PC-3 (cell line): Measurements from ENCODE around the gene PPP1R12B. TPM values are rescaled to one million over a fixed set of nuclear protein-coding genes. Genes with fewer than 3 reads are reported as not detected.
"Not testable (repeated sequence)": the region's sequence is repeated elsewhere in the genome, so short reads cannot be mapped to it uniquely, and the experiment has no call there.

Experiments
- ATAC-seq: fragments of 200-7000 bp; cut with Tn5 transposase; 2 replicates; pipeline ENCODE4 v1.9.1; 2020; ENCODE audit warnings: mild to moderate bottlenecking, moderate library complexity
- BruUV-seq: library from RNA; stranded (reverse); fragments of 400-500 nt; replicated peaks from 2 replicates; lab custom pipeline; 2021; lab: Mats Ljungman, UMichigan
- CTCF ChIA-PET: fragments of 300-600 bp; sonication (Branson Sonifier 250); formaldehyde crosslinking; loops from one replicate; lab custom pipeline; 2022; ENCODE audit warnings: antibody characterized with exemption; lab: Charles Lee
- POLR2A ChIA-PET: fragments of 300-600 bp; sonication (Branson Sonifier 250); formaldehyde crosslinking; loops from one replicate; lab custom pipeline; 2022; ENCODE audit warnings: antibody characterized with exemption; ENCODE audit not compliant: unreplicated experiment; lab: Charles Lee
- DNase-seq: peaks from one replicate; pipeline ENCODE4 v3.0.0-alpha.2; 2015
- H2AFZ ChIP-seq: fragments of 300-600 bp; sonication (generic); 2 replicates; pipeline ENCODE4 v1.6.0; 2016; ENCODE audit warnings: antibody characterized with exemption, low read length
- H3F3A ChIP-seq: fragments of 300-600 bp; sonication (generic); one replicate; pipeline ENCODE4 v1.6.0; 2017; ENCODE audit warnings: antibody characterized with exemption, low read length, control low read depth, mild to moderate bottlenecking; ENCODE audit not compliant: unreplicated experiment
- H3K27ac ChIP-seq: fragments of 300-600 bp; sonication (generic); 2 replicates; pipeline ENCODE4 v1.5.1; 2016; ENCODE audit warnings: mild to moderate bottlenecking, low read length
- H3K27me3 ChIP-seq: fragments of 300-600 bp; sonication (generic); 2 replicates; pipeline ENCODE4 v1.6.1; 2016; ENCODE audit warnings: low read length, mixed read lengths
- H3K36me3 ChIP-seq: fragments of 300-600 bp; sonication (generic); 2 replicates; pipeline ENCODE4 v1.6.1; 2016; ENCODE audit warnings: low read depth, mixed run types, low read length, mixed read lengths
- H3K4me1 ChIP-seq: fragments of 300-600 bp; sonication (generic); 2 replicates; pipeline ENCODE4 v1.5.1; 2016; ENCODE audit warnings: low read length; ENCODE audit not compliant: insufficient read depth
- H3K4me2 ChIP-seq: fragments of 300-600 bp; sonication (generic); 2 replicates; pipeline ENCODE4 v1.6.0; 2016; ENCODE audit warnings: low read length
- H3K4me3 ChIP-seq: fragments of 300-600 bp; sonication (generic); 2 replicates; pipeline ENCODE4 v1.5.1; 2016; ENCODE audit warnings: mild to moderate bottlenecking, low read length, mixed read lengths
- H3K79me2 ChIP-seq: fragments of 300-600 bp; sonication (generic); 2 replicates; pipeline ENCODE4 v1.6.1; 2017; ENCODE audit warnings: low read length, mixed read lengths
- H3K9ac ChIP-seq: fragments of 300-600 bp; sonication (generic); 2 replicates; pipeline ENCODE4 v1.6.0; 2016; ENCODE audit warnings: mild to moderate bottlenecking, low read length
- H3K9me2 ChIP-seq: fragments of 300-600 bp; sonication (generic); replicated peaks from 2 replicates; pipeline ENCODE4 v1.6.1; 2016; ENCODE audit warnings: mixed run types, low read length, mixed read lengths
- H3K9me3 ChIP-seq: fragments of 300-600 bp; sonication (generic); 2 replicates; pipeline ENCODE4 v1.6.1; 2016; ENCODE audit warnings: low read length, mixed read lengths
- H4K20me1 ChIP-seq: fragments of 300-600 bp; sonication (generic); 2 replicates; pipeline ENCODE4 v1.6.1; 2016; ENCODE audit warnings: low read length, mixed read lengths
- CTCF ChIP-seq: fragments of 300-600 bp; sonication (generic); conservative IDR thresholded peaks from 2 replicates; pipeline ENCODE4 v1.5.1; 2017; ENCODE audit warnings: antibody characterized with exemption, low read depth, mild to moderate bottlenecking, low read length
- EZH2 ChIP-seq: fragments of 300-600 bp; sonication (generic); IDR thresholded peaks from one replicate; pipeline ENCODE4 v1.6.1; 2017; ENCODE audit warnings: antibody characterized with exemption, mild to moderate bottlenecking, low read length; ENCODE audit not compliant: unreplicated experiment
- EZH2phosphoT487 ChIP-seq: fragments of 300-600 bp; sonication (generic); IDR thresholded peaks from 2 replicates; pipeline ENCODE4 v1.6.1; 2018; ENCODE audit warnings: mild to moderate bottlenecking, antibody characterized with exemption, low read length, borderline replicate concordance
- intact Hi-C: fragments of 100-400 bp; cut with micrococcal nuclease; formaldehyde crosslinking; loops from 2 replicates; pipeline ENCODE4 v1.9.0; 2023
- total RNA-seq: library from RNA; depleted of rRNA; stranded (reverse); fragments of >200 nt; gene quantifications from 2 replicates; pipeline ENCODE4 v1.2.3, GENCODE V29; 2014

The PPP1R12B gene
- total RNA-seq, 1 experiment from 2014 or later = 2.0 TPM

- no peaks in the 10 kb centered on the region for H3K9me3 ChIP-seq
- H4K20me1 ChIP-seq = no peaks in the 10 kb centered on the region
- H3K4me3 ChIP-seq = no peak overlapping the region
- no peak overlapping the region for H3K9ac ChIP-seq
- H3K79me2 ChIP-seq = no peaks in the 10 kb centered on the region
- intact Hi-C loops = no loop called here
- H2AFZ ChIP-seq = no peak overlapping the region
- DNase-seq (no peak), ATAC-seq (no peak)
- no peaks in the 10 kb centered on the region for H3K36me3 ChIP-seq
- H3K4me1 ChIP-seq = no peaks in the 10 kb centered on the region
- no peak for TF ChIP-seq EZH2phosphoT487
- no peak for TF ChIP-seq EZH2
- TF ChIP-seq CTCF = no peak
- H3K9me2 ChIP-seq = no peaks in the 10 kb centered on the region
- BruUV-seq = no TSS peak
- H3K4me2 ChIP-seq = no peak overlapping the region
- CTCF ChIA-PET = no interaction called here
- H3K27ac ChIP-seq = no peak overlapping the region
- no peaks in the 10 kb centered on the region for H3K27me3 ChIP-seq
- POLR2A ChIA-PET = no interaction called here
- no peaks in the 10 kb centered on the region for H3F3A ChIP-seq
These were observed 90.8 kb downstream of the PPP1R12B start for GRCh38 chr1:202439308-202439707.

GRCh38 chr1:202448140-202448539 lies 99.6 kb downstream of the PPP1R12B start:
- ATAC-seq, H3K9me2 ChIP-seq, intact Hi-C loops, H3K36me3 ChIP-seq, DNase-seq, H3K27me3 ChIP-seq, H3K9ac ChIP-seq, H2AFZ ChIP-seq, BruUV-seq, H3K4me2 ChIP-seq, H3F3A ChIP-seq, H3K27ac ChIP-seq, H3K4me3 ChIP-seq, H3K4me1 ChIP-seq, H4K20me1 ChIP-seq, POLR2A ChIA-PET, H3K9me3 ChIP-seq, H3K79me2 ChIP-seq: not testable (repeated sequence)
- CTCF ChIA-PET = interaction anchor here (0.6 kb wide), 1 partner anchor 53 kb away, joined by 4 read pairs; no protein-coding TSS in a partner anchor

- intact Hi-C loops, CTCF ChIA-PET: not testable (repeated sequence)
These were observed 103.1 kb downstream of the PPP1R12B start for GRCh38 chr1:202451641-202452040.

GRCh38 chr1:202452508-202452907 lies 104.0 kb downstream of the PPP1R12B start:
- no peaks in the 10 kb centered on the region for H3K9me2 ChIP-seq
- H3K36me3 ChIP-seq = no peaks in the 10 kb centered on the region
- intact Hi-C loops = no loop called here
- no TSS peak for BruUV-seq
- H2AFZ ChIP-seq = no peak overlapping the region
- no peak overlapping the region for H3K4me3 ChIP-seq
- no peaks in the 10 kb centered on the region for H3K9me3 ChIP-seq
- H3K27me3 ChIP-seq = no peaks in the 10 kb centered on the region
- no peaks in the 10 kb centered on the region for H3F3A ChIP-seq
- no peak for TF ChIP-seq EZH2phosphoT487
- no peak for TF ChIP-seq CTCF
- no peak for TF ChIP-seq EZH2
- H4K20me1 ChIP-seq = no peaks in the 10 kb centered on the region
- peaks cover 13% of the 10 kb centered on the region for H3K4me1 ChIP-seq
- ATAC-seq (no peak), DNase-seq (no peak)
- H3K79me2 ChIP-seq = no peaks in the 10 kb centered on the region
- ChIA-PET CTCF (no interaction called here), POLR2A (no interaction called here)
- H3K4me2 ChIP-seq = no peak overlapping the region
- no peak overlapping the region for H3K27ac ChIP-seq
- H3K9ac ChIP-seq = no peak overlapping the region

More at GRCh38 chr1:202451641-202452040, 103.1 kb downstream of the PPP1R12B start:
- H3K27ac ChIP-seq, H3K27me3 ChIP-seq, H3K9me2 ChIP-seq, H3F3A ChIP-seq, H3K4me1 ChIP-seq, H3K9me3 ChIP-seq, H3K79me2 ChIP-seq, H3K36me3 ChIP-seq, H4K20me1 ChIP-seq, H2AFZ ChIP-seq, H3K4me2 ChIP-seq, H3K4me3 ChIP-seq, POLR2A ChIA-PET, BruUV-seq, ATAC-seq, DNase-seq, H3K9ac ChIP-seq: not testable (repeated sequence)

GRCh38 chr1:202456372-202457169 lies 108.1 kb downstream of the PPP1R12B start:
- H4K20me1 ChIP-seq, H3K27me3 ChIP-seq, H3K9me2 ChIP-seq, H3F3A ChIP-seq, H3K9me3 ChIP-seq, POLR2A ChIA-PET, H3K36me3 ChIP-seq, H3K79me2 ChIP-seq, intact Hi-C loops, H3K4me3 ChIP-seq: not testable (repeated sequence)
- Histone ChIP-seq H3K4me2 (peak overlapping the region; percentile 71), H3K27ac (peak overlapping the region; percentile 85), H3K9ac (0 out of 2 replicates have a peak overlapping the region, but pooled peaks have one; percentile 17), H2AFZ (peak overlapping the region; percentile 55; the same call in 1 of the 2 replicates), H3K4me1 (peaks cover 28% of the 10 kb centered on the region)
- ATAC-seq (peak; percentile 85), DNase-seq (peak; percentile 70)
- CTCF ChIA-PET = interaction anchor here (0.6 kb wide), 1 partner anchor 13 kb away, joined by 5 read pairs; no protein-coding TSS in a partner anchor
- TSS peak; percentile 85 for BruUV-seq
